HG03135 (cell line): Measurements from ENCODE around the gene LCN6.
"Not testable (repeated sequence)": the region's sequence is repeated elsewhere in the genome, so short reads cannot be mapped to it uniquely, and the experiment has no call there.

Source experiments
- ATAC-seq: cut with Tn5 transposase; IDR thresholded peaks from one replicate; pipeline ENCODE4 v1.9.1; 2021; ENCODE audit warnings: mild to moderate bottlenecking, moderate library complexity; ENCODE audit not compliant: unreplicated experiment

LCN6 gene

GRCh38 chr9:136784249-136784996, 36.1 kb upstream of the LCN6 start:
- no peak for ATAC-seq

GRCh38 chr9:136782452-136782851, 34.1 kb upstream of the LCN6 start:
- ATAC-seq, result no peak

GRCh38 chr9:136779808-136780207, 31.5 kb upstream of the LCN6 start:
- no peak for ATAC-seq

DNA sequence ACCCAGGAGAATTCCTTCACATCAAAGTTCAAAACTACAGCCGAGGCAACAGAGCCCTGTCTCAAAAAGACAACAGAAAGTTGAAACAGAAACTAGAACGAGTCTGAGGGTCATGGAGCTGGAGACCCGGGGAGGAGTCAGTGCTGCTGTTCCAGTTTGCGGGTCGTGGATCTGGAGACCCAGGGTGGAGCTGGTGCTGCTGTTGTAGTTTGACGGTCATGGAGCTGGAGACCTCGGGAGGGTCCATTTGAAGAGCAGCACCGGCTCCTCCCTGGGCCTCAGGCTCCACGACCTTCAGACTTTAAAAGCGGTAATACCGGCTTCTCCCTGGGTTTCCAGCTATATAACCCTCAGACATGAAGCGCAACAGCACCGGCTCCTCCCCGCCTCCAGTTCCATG, 29.0 kb upstream of the LCN6 start:
- ATAC-seq, result no peak

- ATAC-seq, result no peak
These were observed 28.6 kb upstream of the LCN6 start for GRCh38 chr9:136776947-136777346.

GRCh38 chr9:136775191-136775590, 26.9 kb upstream of the LCN6 start:
- no peak for ATAC-seq

GRCh38 chr9:136774416-136775045, 26.2 kb upstream of the LCN6 start:
- ATAC-seq, result no peak

DNA sequence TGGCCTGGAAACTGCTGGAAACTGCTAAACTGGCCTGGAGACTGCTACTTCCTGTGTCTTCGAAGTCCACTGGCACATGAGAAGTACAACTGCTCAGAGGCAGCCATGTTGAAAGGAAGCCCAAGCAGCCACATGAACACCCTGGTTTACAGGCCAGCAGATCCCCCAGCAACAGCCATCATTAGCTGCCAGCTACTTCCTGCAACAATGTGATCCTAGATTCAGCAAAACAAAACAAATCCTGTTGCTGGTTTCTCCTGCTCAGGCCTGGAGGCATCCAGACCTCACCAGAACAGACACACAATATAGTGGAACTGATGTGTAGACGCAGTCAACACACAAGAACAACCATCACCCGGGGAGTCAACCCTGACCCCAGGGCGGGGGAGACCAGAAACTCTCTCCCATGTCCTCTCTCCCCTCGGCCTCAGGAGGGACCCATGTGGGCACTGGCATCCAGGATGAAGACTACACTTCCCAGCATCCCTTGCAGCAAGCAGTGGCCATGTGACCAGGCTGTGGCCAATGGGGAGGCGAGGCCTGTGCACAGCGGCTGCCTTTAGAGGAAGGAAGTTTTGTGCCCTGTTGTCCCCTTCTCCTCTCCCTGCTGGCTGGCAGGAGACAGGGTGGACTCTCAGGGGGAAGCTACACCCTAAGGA, 25.2 kb upstream of the LCN6 start:
- ATAC-seq, result no peak

- ATAC-seq, result no peak
These were observed 23.6 kb upstream of the LCN6 start for GRCh38 chr9:136771907-136772415.

DNA sequence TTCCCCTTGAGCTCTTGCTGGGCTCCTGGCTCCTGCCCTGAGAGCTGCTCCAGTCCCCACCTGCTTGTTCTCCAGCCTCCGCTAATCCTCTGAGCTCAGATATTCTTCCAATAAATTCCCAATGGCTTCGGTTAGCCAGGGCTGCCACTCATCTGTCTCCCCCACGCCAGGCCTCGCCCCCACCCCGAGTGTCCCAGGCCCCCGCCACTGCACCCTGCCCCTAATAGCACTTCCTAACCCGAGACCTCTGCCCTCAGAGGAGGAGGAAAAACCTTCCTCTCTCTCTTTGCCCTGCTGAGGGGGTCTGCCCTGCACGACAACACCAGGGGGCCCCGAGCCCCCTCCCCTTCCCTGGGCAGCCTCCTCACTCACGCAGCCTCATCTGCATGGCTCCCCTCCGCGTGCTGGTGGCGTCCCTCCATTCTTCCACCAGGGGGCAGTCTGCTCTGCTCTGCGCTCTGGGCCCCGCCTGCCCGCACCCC, 21.4 kb upstream of the LCN6 start:
- no peak for ATAC-seq

DNA sequence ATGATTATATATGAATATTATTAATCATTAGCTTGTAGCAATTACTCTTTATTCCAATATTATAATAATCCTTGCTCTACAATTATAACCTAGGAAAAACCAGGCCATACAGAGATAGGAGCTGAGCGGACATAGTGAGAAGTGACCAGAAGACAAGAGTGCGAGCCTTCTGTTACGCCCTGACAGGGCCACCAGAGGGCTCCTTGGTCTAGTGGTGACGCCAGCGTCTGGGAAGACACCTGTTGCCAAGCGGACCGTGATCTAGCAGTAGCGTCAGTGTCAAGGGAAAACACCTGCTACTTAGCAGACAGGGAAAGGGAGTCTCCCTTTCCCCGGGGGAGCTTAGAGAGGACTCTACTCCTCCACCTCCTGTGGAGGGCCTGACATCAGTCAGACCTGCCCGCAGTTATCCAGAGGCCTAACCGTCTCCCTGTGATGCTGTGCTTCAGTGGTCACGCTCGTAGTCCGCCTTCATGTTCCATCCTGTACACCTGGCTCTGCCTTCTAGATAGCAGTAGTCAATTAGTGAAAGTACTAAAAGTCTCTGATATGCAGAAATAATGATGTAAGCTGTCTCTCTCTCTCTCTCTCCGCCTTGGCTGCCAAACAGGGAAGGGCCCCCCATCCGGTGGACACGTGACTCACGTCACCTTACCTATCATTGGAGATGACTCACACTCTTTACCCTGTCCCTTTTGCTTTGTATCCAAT, 18.2 kb upstream of the LCN6 start:
- ATAC-seq, result not testable (repeated sequence)

DNA sequence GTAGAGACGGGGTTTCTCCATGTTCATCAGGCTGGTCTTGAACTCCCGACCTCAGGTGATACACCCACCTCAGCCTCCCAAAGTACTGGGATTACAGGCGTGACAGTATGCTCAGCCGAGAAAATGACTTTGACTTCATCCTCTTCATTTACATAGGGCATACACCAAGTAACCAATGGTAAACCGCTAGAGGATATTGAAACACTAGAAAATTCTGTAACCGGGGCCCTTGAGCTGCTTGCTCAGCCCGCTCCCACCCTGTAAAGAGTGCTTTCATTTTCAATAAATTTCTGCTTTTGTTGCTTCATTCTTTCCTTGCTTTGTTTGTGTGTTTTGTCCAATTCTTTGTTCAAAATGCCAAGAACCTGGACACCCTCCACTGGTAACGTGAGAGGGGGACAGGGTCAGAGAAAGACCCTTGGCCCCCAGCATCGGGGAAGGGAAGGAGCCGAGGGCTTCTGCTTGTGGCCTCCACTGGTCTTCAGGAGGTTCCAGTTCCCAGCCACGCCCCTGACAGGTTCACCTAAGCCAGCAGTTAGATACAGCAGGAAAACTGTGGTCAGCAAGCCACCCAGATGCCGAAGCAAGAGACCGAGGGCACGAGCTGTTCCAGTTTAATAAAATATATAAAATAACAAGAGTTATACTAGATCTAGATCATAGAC, 17.6 kb upstream of the LCN6 start:
- ATAC-seq, result not testable (repeated sequence)

- ATAC-seq, result no peak
These were observed 16.7 kb upstream of the LCN6 start for GRCh38 chr9:136765041-136765440.

DNA sequence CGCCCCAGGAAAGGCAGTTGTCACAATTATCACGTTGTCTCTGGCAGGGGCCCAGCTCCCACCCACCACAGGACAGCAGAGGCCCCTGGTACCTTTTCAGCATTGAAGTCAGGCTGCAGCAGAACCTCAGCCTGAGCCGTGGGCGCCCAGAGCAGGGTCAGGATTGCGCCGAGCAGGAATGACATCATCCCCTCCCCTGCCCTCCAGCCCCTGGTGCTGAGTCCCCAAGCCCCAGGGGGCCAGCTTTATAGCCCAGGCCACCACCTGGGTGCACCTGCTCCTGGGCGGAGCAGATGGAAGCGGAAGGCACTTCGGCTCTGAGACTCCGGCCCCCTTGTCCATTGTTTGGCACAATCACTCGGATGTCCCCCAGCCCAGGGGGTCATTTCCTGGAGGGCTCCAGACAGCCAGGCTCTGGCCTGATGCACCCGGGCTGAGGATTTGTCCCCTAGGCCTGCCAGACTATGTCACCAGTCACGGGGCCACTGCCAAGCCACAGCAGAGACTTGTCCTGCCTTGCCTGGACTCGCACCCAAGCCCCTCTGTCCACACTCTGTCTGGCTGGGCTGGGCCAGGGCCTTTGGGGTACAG, 16.1 kb upstream of the LCN6 start, which contains the start of gene LCN15:
LCN15 (minus strand) TSS at position 218 of the 591 bp plus-strand sequence; CDS start at position 188, 30 bp downstream.
- ATAC-seq, result no peak

GRCh38 chr9:136763649-136764035, 15.3 kb upstream of the LCN6 start:
- no peak for ATAC-seq

- no peak for ATAC-seq
These were observed 14.8 kb upstream of the LCN6 start for GRCh38 chr9:136762915-136763648.

GRCh38 chr9:136762221-136762691, 13.9 kb upstream of the LCN6 start:
- no peak for ATAC-seq

DNA sequence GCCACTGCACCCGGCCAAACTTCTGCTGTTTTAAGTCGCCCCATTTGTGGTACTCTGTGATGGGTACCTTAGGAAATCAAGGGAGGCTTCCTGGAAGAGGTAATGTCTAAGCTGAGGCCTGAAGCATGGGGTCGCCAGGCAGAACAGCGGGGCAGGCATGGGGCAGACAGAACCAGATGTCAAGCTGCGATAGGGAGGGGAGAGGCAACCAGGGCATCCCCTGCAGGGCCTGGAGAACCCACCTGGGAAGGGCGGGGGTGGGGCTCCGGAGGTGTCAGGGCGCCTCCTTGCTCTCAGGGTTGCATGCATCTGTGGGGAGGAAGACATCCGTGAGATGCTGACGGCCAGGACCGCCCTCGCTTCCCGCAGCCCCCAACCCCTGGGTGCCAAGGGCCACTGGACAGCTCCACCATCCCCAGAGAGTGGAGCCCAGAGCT, 13.2 kb upstream of the LCN6 start:
- ATAC-seq, result no peak
